ENCODE results near the gene NUDT3.
"Not testable (repeated sequence)": the region's sequence is repeated elsewhere in the genome, so short reads cannot be mapped to it uniquely, and the experiment has no call there.

Gene NUDT3

GRCh38 chr6:34284563-34285447, 107.7 kb downstream of the NUDT3 start:
- no peak for DNase-seq

GRCh38 chr6:34281702-34282334, 110.7 kb downstream of the NUDT3 start:
- no peak for DNase-seq

GRCh38 chr6:34280216-34280615, 112.3 kb downstream of the NUDT3 start:
- DNase-seq, result no peak

- no peak for DNase-seq
These were observed 113.6 kb downstream of the NUDT3 start for GRCh38 chr6:34278833-34279232.

GRCh38 chr6:34277763-34278112, 114.7 kb downstream of the NUDT3 start:
- DNase-seq, result no peak

GRCh38 chr6:34276881-34277762, 115.3 kb downstream of the NUDT3 start:
- no peak for DNase-seq

GRCh38 chr6:34276191-34276590, 116.3 kb downstream of the NUDT3 start:
- no peak for DNase-seq

- DNase-seq, result no peak
These were observed 117.2 kb downstream of the NUDT3 start for GRCh38 chr6:34275128-34275804.

- DNase-seq, result no peak
These were observed 118.3 kb downstream of the NUDT3 start for GRCh38 chr6:34274129-34274528.

- no peak for DNase-seq
These were observed 119.1 kb downstream of the NUDT3 start for GRCh38 chr6:34273242-34273805.

- DNase-seq, result no peak
These were observed 120.2 kb downstream of the NUDT3 start for GRCh38 chr6:34272013-34272926.

- not testable (repeated sequence) for DNase-seq
These were observed 122.7 kb downstream of the NUDT3 start for GRCh38 chr6:34269658-34270341.

GRCh38 chr6:34269132-34269531, 123.3 kb downstream of the NUDT3 start:
- DNase-seq, result not testable (repeated sequence)

- no peak for DNase-seq
These were observed 124.7 kb downstream of the NUDT3 start for GRCh38 chr6:34267746-34268145.

GRCh38 chr6:34263484-34263883, 129.0 kb downstream of the NUDT3 start:
- not testable (repeated sequence) for DNase-seq

GRCh38 chr6:34260576-34261267, 131.7 kb downstream of the NUDT3 start:
- no peak for DNase-seq

- DNase-seq, result no peak
These were observed 132.9 kb downstream of the NUDT3 start for GRCh38 chr6:34259529-34260069.

- not testable (repeated sequence) for DNase-seq
These were observed 140.1 kb downstream of the NUDT3 start for GRCh38 chr6:34252395-34252794.

- no peak for DNase-seq
These were observed 142.8 kb downstream of the NUDT3 start for GRCh38 chr6:34249469-34250261.

All from NCI-H1105 treated with DMSO at 0.1 percent for 48 hours (cell line).